ENCODE results near the gene GPC5. TPM values are rescaled to one million over a fixed set of nuclear protein-coding genes. Genes with fewer than 3 reads are reported as not detected.
"Not testable (repeated sequence)": the region's sequence is repeated elsewhere in the genome, so short reads cannot be mapped to it uniquely, and the experiment has no call there.

The GPC5 gene
- polyA plus RNA-seq, 6 donors from 2014 or later: 0.30 to 1.0 (median 0.40) TPM; not detected in 3

- DNase-seq (no peak), ATAC-seq (ENCODE audit: low read depth in 2 of 2) (no peak)
- Mint-ChIP-seq H3K27ac (no peak overlapping the region), H3K36me3 (no peaks in the 10 kb centered on the region), H3K27me3 (no peaks in the 10 kb centered on the region), H3K9me3 (peaks cover 0 to 14% (median 3%) of the 10 kb centered on the region in 7 donors), H3K4me3 (no peak overlapping the region), H3K4me1 (no peaks in the 10 kb centered on the region)
Observed at GRCh38 chr13:91879360-91879759, 480.9 kb downstream of the GPC5 start.

- H3K4me1 Mint-ChIP-seq: no peaks in the 10 kb centered on the region
- no peaks in the 10 kb centered on the region for H3K27me3 Mint-ChIP-seq
- ATAC-seq (ENCODE audit: low read depth in 2 of 2) (no peak), DNase-seq (no peak)
- no peak overlapping the region for H3K4me3 Mint-ChIP-seq
- no peaks in the 10 kb centered on the region for H3K36me3 Mint-ChIP-seq
- H3K9me3 Mint-ChIP-seq: peaks cover 0 to 14% (median 5%) of the 10 kb centered on the region in 7 donors
- no peak overlapping the region for H3K27ac Mint-ChIP-seq
Observed at GRCh38 chr13:91882918-91883317, 484.5 kb downstream of the GPC5 start.

GRCh38 chr13:91889641-91890040 is 491.2 kb downstream of the GPC5 start:
- no peaks in the 10 kb centered on the region for H3K4me1 Mint-ChIP-seq
- no peaks in the 10 kb centered on the region for H3K27me3 Mint-ChIP-seq
- no peak for DNase-seq
- no peaks in the 10 kb centered on the region for H3K36me3 Mint-ChIP-seq
- H3K27ac Mint-ChIP-seq: no peak overlapping the region
- no peak for ATAC-seq (ENCODE audit: low read depth in 2 of 2)
- peaks cover 0 to 8% (median 2%) of the 10 kb centered on the region in 7 donors for H3K9me3 Mint-ChIP-seq
- H3K4me3 Mint-ChIP-seq: no peak overlapping the region

- DNase-seq (no peak), ATAC-seq (ENCODE audit: low read depth in 2 of 2) (no peak)
- Mint-ChIP-seq H3K9me3 (peaks cover 0 to 8% (median 2%) of the 10 kb centered on the region in 7 donors), H3K4me3 (no peak overlapping the region), H3K4me1 (no peaks in the 10 kb centered on the region), H3K36me3 (no peaks in the 10 kb centered on the region), H3K27me3 (no peaks in the 10 kb centered on the region), H3K27ac (no peak overlapping the region)
Observed at GRCh38 chr13:91891141-91891540, 492.7 kb downstream of the GPC5 start.

- ATAC-seq (ENCODE audit: low read depth in 2 of 2): no peak
- Mint-ChIP-seq H3K36me3 (no peaks in the 10 kb centered on the region), H3K27me3 (no peaks in the 10 kb centered on the region), H3K9me3 (peaks cover 0 to 2% (median 0%) of the 10 kb centered on the region in 7 donors), H3K4me1 (no peaks in the 10 kb centered on the region), H3K27ac (no peak overlapping the region), H3K4me3 (no peak overlapping the region)
- no peak for DNase-seq
Observed at GRCh38 chr13:91893040-91893439, 494.6 kb downstream of the GPC5 start.

GRCh38 chr13:91894316-91894715 is 495.9 kb downstream of the GPC5 start:
- H3K4me3 Mint-ChIP-seq: no peak overlapping the region
- no peaks in the 10 kb centered on the region for H3K4me1 Mint-ChIP-seq
- no peaks in the 10 kb centered on the region for H3K27me3 Mint-ChIP-seq
- H3K27ac Mint-ChIP-seq: no peak overlapping the region
- ATAC-seq (ENCODE audit: low read depth in 2 of 2) (no peak), DNase-seq (no peak)
- no peaks in the 10 kb centered on the region for H3K36me3 Mint-ChIP-seq
- H3K9me3 Mint-ChIP-seq: peaks cover 0 to 2% (median 0%) of the 10 kb centered on the region in 7 donors

- Mint-ChIP-seq H3K27me3 (no peaks in the 10 kb centered on the region), H3K4me1 (no peaks in the 10 kb centered on the region)
- ATAC-seq (ENCODE audit: low read depth in 2 of 2): no peak
Observed at GRCh38 chr13:91896547-91896946, 498.1 kb downstream of the GPC5 start.

GRCh38 chr13:91898986-91899385 is 500.6 kb downstream of the GPC5 start:
- not testable (repeated sequence) for H3K4me3 Mint-ChIP-seq; H3K4me1 Mint-ChIP-seq; H3K36me3 Mint-ChIP-seq; ATAC-seq (ENCODE audit: low read depth in 2 of 2); DNase-seq; H3K27me3 Mint-ChIP-seq; H3K27ac Mint-ChIP-seq; H3K9me3 Mint-ChIP-seq

More at GRCh38 chr13:91896547-91896946, 498.1 kb downstream of the GPC5 start:
- peaks cover 0 to 2% (median 0%) of the 10 kb centered on the region in 7 donors for H3K9me3 Mint-ChIP-seq
- DNase-seq: no peak
- H3K27ac Mint-ChIP-seq: no peak overlapping the region
- no peaks in the 10 kb centered on the region for H3K36me3 Mint-ChIP-seq
- no peak overlapping the region for H3K4me3 Mint-ChIP-seq

- Mint-ChIP-seq H3K9me3 (peaks cover 0 to 4% (median 0%) of the 10 kb centered on the region in 7 donors), H3K4me3 (no peak overlapping the region), H3K27ac (no peak overlapping the region), H3K27me3 (no peaks in the 10 kb centered on the region), H3K36me3 (no peaks in the 10 kb centered on the region), H3K4me1 (peaks cover 0 to 16% (median 4%) of the 10 kb centered on the region in 3 donors)
- DNase-seq (no peak), ATAC-seq (ENCODE audit: low read depth in 2 of 2) (no peak)
Observed at GRCh38 chr13:91902291-91902690, 503.9 kb downstream of the GPC5 start.

GRCh38 chr13:91904005-91904404 is 505.6 kb downstream of the GPC5 start:
- Mint-ChIP-seq H3K4me1 (peaks cover 0 to 16% (median 4%) of the 10 kb centered on the region in 3 donors), H3K27ac (no peak overlapping the region), H3K4me3 (peak overlapping the region in 1 of 8 donors; percentile 68), H3K27me3 (no peaks in the 10 kb centered on the region), H3K9me3 (peaks cover 0 to 4% (median 0%) of the 10 kb centered on the region in 7 donors), H3K36me3 (no peaks in the 10 kb centered on the region)
- ATAC-seq (ENCODE audit: low read depth in 2 of 2) (no peak), DNase-seq (no peak)

GRCh38 chr13:91904597-91904996 is 506.2 kb downstream of the GPC5 start:
- Mint-ChIP-seq H3K36me3 (no peaks in the 10 kb centered on the region), H3K27ac (peak overlapping the region in 3 of 6 donors; percentile 22 to 72 (median 57)), H3K4me1 (peaks cover 0 to 16% (median 4%) of the 10 kb centered on the region in 3 donors), H3K4me3 (peak overlapping the region in 1 of 8 donors; percentile 68), H3K27me3 (no peaks in the 10 kb centered on the region), H3K9me3 (peaks cover 0 to 4% (median 0%) of the 10 kb centered on the region in 7 donors)
- ATAC-seq (ENCODE audit: low read depth in 2 of 2) (peak in 1 of 2 donors; percentile 49), DNase-seq (no peak)

GRCh38 chr13:91907398-91907797 is 509.0 kb downstream of the GPC5 start:
- ATAC-seq (ENCODE audit: low read depth in 2 of 2) (no peak), DNase-seq (no peak)
- Mint-ChIP-seq H3K27ac (no peak overlapping the region), H3K4me3 (no peak overlapping the region), H3K27me3 (no peaks in the 10 kb centered on the region), H3K4me1 (peaks cover 0 to 16% (median 4%) of the 10 kb centered on the region in 3 donors), H3K9me3 (peaks cover 0 to 6% (median 0%) of the 10 kb centered on the region in 7 donors), H3K36me3 (no peaks in the 10 kb centered on the region)

GRCh38 chr13:91909617-91910016 is 511.2 kb downstream of the GPC5 start:
- H3K36me3 Mint-ChIP-seq: no peaks in the 10 kb centered on the region
- H3K4me1 Mint-ChIP-seq: peaks cover 0 to 4% (median 2%) of the 10 kb centered on the region in 3 donors

GRCh38 chr13:91922969-91923592 is 524.7 kb downstream of the GPC5 start:
- no peak for ATAC-seq (ENCODE audit: low read depth in 2 of 2)
- no peak overlapping the region for H3K27ac Mint-ChIP-seq

More at GRCh38 chr13:91909617-91910016, 511.2 kb downstream of the GPC5 start:
- Mint-ChIP-seq H3K27ac (no peak overlapping the region), H3K9me3 (peaks cover 0 to 4% (median 0%) of the 10 kb centered on the region in 7 donors), H3K4me3 (no peak overlapping the region), H3K27me3 (no peaks in the 10 kb centered on the region)
- ATAC-seq (ENCODE audit: low read depth in 2 of 2) (no peak), DNase-seq (no peak)

More at GRCh38 chr13:91922969-91923592, 524.7 kb downstream of the GPC5 start:
- Mint-ChIP-seq H3K4me1 (no peaks in the 10 kb centered on the region), H3K9me3 (peaks cover 0 to 13% (median 0%) of the 10 kb centered on the region in 7 donors), H3K4me3 (no peak overlapping the region), H3K36me3 (no peaks in the 10 kb centered on the region), H3K27me3 (no peaks in the 10 kb centered on the region)
- DNase-seq: no peak
